Right atrium auricular region (tissue), 2 donors: ENCODE results near the gene RPS27. TPM values are rescaled to one million over a fixed set of nuclear protein-coding genes. Genes with fewer than 3 reads are reported as not detected.

Source experiments
- DNase-seq: peaks from one replicate; pipeline ENCODE4 v3.0.0-alpha.2; 2019; ENCODE audit warnings: low spot score
- H3K27ac ChIP-seq, 2 donors: fragments of 200-600 bp; sonication (generic); 1 replicate in 1 of 2; 2 replicates in 1 of 2; pipeline ENCODE4 v1.5.1; 2016 to 2019
- H3K27me3 ChIP-seq, 2 donors: fragments of 200-600 bp; sonication (generic); one replicate each; pipeline versions ENCODE4 v1.5.1 to v1.6.0; 2017 to 2019
- H3K36me3 ChIP-seq: fragments of 200-600 bp; sonication (generic); one replicate; pipeline ENCODE4 v1.5.1; 2016
- H3K4me1 ChIP-seq, 2 donors: fragments of 200-600 bp; sonication (generic); one replicate each; pipeline versions ENCODE4 v1.5.1 to v1.6.0; 2017 to 2019
- H3K4me3 ChIP-seq, 2 donors: fragments of 200-600 bp; sonication (generic); 1 replicate in 1 of 2; 2 replicates in 1 of 2; pipeline ENCODE4 v1.5.1; 2017 to 2019; ENCODE audit warnings: mild to moderate bottlenecking in 1 of 2, moderate library complexity in 1 of 2
- H3K9me3 ChIP-seq, 2 donors: fragments of 200-600 bp; sonication (generic); one replicate each; pipeline ENCODE4 v1.5.1; 2019
- total RNA-seq, 2 donors: library from RNA; depleted of rRNA; stranded (reverse); fragments of >200 nt; gene quantifications; one replicate each; pipeline ENCODE4 v1.1.0, GENCODE V29; 2016
- TF ChIP-seq, protein P1 (sequence below), 2 donors: fragments of 200-600 bp; sonication (generic); IDR thresholded peaks; one replicate each; pipeline ENCODE4 v1.5.1; 2019; ENCODE audit warnings: antibody characterized with exemption in 2 of 2

Gene RPS27
- total RNA-seq, 2 donors from 2014 or later, result 709 to 1,582 TPM

DNA sequence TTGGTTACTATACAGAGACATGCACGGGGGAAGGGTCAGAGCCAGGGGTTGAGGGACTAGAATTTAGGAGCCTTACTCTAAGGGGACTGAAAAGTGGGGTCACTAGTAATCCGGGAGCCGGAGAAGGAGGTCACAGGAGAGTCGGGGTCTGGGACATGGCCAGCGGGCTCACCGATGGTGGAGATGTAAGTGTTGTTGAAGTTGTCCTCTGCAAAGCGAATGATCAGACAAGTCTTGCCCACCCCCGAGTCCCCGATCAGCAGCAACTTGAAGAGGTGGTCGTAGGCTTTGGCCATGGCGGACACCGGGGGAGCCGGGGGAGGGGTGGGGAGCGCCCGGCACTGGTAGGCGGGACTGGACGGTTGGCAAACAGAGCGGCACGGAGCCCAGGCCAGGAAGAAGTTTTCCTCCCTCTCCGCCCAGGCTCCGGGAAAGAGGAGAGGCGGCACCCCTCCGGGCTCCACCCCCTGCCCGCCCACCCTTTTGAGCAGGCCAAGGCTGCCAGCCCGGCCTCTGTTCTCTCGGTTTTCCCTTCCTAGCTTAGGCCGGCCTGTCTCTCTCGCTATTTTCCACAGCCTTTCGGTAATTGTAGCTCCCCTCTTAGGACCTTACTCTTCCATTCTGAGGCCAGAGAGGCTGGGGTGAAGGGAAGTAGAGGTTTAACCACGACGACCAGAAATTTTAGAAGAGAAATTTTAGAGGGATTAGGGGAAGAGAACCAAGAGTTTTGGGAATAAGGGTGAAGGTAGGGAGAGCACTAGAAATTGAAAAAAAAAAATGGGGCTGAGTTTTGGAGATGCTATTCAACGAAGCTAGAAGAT, 4.4 kb upstream of the RPS27 start, which contains the start of gene RAB13:
Gene RAB13, minus strand, starts transcription at position 399 of the 821 bp plus-strand sequence. Its CDS starts 103 bp downstream, at position 296.
- peaks cover under 1% of the 10 kb centered on the region for H3K36me3 ChIP-seq
- H3K4me1 ChIP-seq, result peaks cover 0 to 26% of the 10 kb centered on the region in 2 donors
- DNase-seq, result peak; percentile 90
- H3K4me3 ChIP-seq, result peak within 1 kb of the TSS; percentile 51 to 64
- H3K27ac ChIP-seq, result peak within 1 kb of the TSS; percentile 85 to 89
- no peaks in the 10 kb centered on the region for H3K27me3 ChIP-seq
- H3K9me3 ChIP-seq, result no peaks in the 10 kb centered on the region
- TF ChIP-seq, protein P1, sequence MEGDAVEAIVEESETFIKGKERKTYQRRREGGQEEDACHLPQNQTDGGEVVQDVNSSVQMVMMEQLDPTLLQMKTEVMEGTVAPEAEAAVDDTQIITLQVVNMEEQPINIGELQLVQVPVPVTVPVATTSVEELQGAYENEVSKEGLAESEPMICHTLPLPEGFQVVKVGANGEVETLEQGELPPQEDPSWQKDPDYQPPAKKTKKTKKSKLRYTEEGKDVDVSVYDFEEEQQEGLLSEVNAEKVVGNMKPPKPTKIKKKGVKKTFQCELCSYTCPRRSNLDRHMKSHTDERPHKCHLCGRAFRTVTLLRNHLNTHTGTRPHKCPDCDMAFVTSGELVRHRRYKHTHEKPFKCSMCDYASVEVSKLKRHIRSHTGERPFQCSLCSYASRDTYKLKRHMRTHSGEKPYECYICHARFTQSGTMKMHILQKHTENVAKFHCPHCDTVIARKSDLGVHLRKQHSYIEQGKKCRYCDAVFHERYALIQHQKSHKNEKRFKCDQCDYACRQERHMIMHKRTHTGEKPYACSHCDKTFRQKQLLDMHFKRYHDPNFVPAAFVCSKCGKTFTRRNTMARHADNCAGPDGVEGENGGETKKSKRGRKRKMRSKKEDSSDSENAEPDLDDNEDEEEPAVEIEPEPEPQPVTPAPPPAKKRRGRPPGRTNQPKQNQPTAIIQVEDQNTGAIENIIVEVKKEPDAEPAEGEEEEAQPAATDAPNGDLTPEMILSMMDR (IDR thresholded peaks at IDR 0.05), result no peak

DNA sequence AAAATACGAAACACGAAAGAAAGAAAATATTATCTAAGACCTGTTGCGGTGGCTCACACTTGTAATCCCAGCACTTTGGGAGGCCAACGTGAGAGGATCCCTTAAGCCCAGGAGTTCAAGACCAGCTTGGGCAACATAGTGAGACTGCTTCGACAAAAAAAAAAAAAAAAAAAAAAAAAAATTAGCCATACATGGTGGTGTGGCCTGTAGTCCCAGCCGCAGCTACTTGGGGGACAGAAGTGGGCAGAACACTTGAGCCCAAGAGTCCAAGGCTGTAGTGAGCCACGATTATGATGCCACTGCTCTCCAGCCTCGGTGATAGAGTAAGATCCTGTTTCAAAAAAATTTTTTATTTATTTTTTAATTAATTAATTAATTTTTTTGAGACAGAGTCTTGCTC, 2.9 kb upstream of the RPS27 start:
- Histone ChIP-seq H3K27me3 (no peaks in the 10 kb centered on the region), H3K9me3 (no peaks in the 10 kb centered on the region), H3K27ac (no peak overlapping the region), H3K4me1 (peaks cover 0 to 40% of the 10 kb centered on the region in 2 donors), H3K36me3 (peaks cover 15% of the 10 kb centered on the region), H3K4me3 (no peak overlapping the region)
- no peak for DNase-seq
- TF ChIP-seq, protein P1 (IDR thresholded peaks at IDR 0.05), result no peak

DNA sequence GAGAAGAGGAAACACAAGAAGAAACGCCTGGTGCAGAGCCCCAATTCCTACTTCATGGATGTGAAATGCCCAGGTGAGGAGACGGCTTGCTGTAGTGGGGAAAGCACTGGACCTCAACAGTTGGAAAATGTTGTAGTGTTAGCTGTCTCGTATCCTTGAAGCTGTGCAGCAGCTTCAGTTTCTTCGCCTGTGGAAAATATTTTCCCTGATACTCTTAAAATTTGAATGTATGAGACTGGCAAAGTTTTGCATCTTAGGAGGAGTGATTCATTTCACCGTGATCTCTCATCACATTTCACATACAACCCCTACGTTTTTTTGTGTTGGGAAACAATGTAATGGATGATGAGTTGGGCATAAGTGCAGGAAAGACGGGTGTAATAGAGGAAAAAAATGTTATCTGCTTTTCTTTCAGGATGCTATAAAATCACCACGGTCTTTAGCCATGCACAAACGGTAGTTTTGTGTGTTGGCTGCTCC, 629 bp downstream of the RPS27 start:
- H3K4me1 ChIP-seq, result peaks cover 0 to 36% of the 10 kb centered on the region in 2 donors
- peaks cover 48% of the 10 kb centered on the region for H3K36me3 ChIP-seq
- H3K27me3 ChIP-seq, result no peaks in the 10 kb centered on the region
- TF ChIP-seq, protein P1 (IDR thresholded peaks at IDR 0.05), result no peak
- no peak for DNase-seq
- H3K4me3 ChIP-seq, result peak overlapping the region; percentile 83 to 86
- H3K9me3 ChIP-seq, result no peaks in the 10 kb centered on the region
- H3K27ac ChIP-seq, result peak overlapping the region; percentile 91 to 97

DNA sequence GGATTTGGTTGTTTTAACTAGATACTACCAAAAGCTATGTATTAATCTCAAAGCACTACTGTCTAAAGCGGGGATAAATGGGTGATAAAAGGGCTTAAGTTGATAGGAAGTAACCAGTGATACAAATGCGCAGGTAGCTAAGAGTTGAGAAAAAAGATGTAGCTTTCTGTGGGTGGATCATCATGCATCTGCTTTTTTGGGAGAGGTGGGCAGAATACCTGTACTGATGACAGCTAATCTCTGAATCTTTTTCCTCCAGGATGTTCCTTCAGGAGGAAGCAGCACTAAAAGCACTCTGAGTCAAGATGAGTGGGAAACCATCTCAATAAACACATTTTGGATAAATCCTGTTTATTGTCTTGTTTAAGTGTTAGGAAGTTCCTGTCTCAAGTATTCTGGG, 1.2 kb downstream of the RPS27 start:
- H3K9me3 ChIP-seq, result no peaks in the 10 kb centered on the region
- H3K4me3 ChIP-seq, result peak overlapping the region; percentile 21 to 86
- H3K27ac ChIP-seq, result peak overlapping the region; percentile 91 to 97
- peaks cover 48% of the 10 kb centered on the region for H3K36me3 ChIP-seq
- TF ChIP-seq, protein P1 (IDR thresholded peaks at IDR 0.05), result no peak
- DNase-seq, result no peak
- peaks cover 0 to 32% of the 10 kb centered on the region in 2 donors for H3K4me1 ChIP-seq
- no peaks in the 10 kb centered on the region for H3K27me3 ChIP-seq

DNA sequence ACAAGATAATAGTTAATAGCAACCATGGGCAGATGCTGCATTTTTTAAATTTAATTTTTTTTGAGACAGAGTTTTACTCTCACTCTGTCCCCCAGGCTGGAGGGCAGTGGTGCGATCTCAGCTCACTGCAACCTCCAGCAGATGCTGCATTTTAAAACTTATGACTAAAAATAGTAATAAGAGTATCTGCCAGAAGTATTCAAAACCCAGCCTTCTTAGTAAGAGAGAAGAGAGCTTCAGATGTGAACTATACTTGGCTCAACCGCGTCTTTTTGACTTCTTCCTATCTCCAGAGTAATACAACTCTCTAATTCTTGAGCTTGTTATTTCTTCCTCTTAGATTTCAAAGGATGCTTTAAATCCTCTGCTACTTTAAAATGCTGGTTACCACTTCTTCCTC, 4.6 kb downstream of the RPS27 start:
- peaks cover 0 to 28% of the 10 kb centered on the region in 2 donors for H3K4me1 ChIP-seq
- peaks cover 48% of the 10 kb centered on the region for H3K36me3 ChIP-seq
- H3K9me3 ChIP-seq, result no peaks in the 10 kb centered on the region
- H3K27ac ChIP-seq, result no peak overlapping the region
- H3K4me3 ChIP-seq, result no peak overlapping the region
- TF ChIP-seq, protein P1 (IDR thresholded peaks at IDR 0.05), result no peak
- no peaks in the 10 kb centered on the region for H3K27me3 ChIP-seq
- no peak for DNase-seq
